DOHH2 (cell line): ENCODE data around the gene PRAMEF17.
"Not testable (repeated sequence)": the region's sequence is repeated elsewhere in the genome, so short reads cannot be mapped to it uniquely, and the experiment has no call there.

Experiments
- EZH2phosphoT487 ChIP-seq: fragments of 200-600 bp; sonication (generic); IDR thresholded peaks from 2 replicates; pipeline ENCODE4 v1.6.1; 2017; ENCODE audit warnings: borderline replicate concordance, mild to moderate bottlenecking, antibody characterized with exemption, low read length, moderate library complexity, mixed read lengths
- TF ChIP-seq, protein P1 (sequence below): fragments of 200-600 bp; sonication (generic); IDR thresholded peaks from one replicate; pipeline ENCODE4 v1.5.1; 2014; ENCODE audit warnings: antibody characterized with exemption, mild to moderate bottlenecking, low read depth, low read length; ENCODE audit not compliant: poor library complexity, severe bottlenecking

DNA sequence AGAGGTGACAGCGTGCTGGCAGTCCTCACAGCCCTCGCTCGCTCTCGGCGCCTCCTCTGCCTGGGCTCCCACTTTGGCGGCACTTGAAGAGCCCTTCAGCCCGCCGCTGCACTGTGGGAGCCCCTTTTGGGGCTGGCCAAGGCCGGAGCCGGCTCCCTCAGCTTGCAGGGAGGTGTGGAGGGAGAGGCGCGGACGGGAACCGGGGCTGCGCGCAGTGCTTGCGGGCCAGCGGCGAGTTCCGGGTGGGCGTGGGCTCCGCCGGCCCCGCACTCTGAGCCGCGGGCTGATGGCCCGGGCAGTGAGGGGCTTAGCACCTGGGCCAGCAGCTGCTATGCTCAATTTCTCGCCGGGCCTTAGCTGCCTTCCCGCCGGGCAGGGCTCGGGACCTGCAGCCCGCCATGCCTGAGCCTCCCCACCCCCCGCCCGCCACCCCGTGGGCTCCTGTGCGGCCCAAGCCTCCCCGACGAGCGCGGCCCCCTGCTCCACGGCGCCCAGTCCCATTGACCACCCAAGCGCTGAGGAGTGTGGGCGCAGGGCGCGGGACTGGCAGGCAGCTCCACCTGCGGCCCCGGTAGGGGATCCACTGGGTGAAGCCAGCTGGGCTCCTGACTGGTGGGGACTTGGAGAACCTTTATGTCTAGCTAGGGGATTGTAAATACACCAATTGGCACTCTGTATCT, 49.8 kb downstream of the PRAMEF17 start:
- TF ChIP-seq, protein P1, sequence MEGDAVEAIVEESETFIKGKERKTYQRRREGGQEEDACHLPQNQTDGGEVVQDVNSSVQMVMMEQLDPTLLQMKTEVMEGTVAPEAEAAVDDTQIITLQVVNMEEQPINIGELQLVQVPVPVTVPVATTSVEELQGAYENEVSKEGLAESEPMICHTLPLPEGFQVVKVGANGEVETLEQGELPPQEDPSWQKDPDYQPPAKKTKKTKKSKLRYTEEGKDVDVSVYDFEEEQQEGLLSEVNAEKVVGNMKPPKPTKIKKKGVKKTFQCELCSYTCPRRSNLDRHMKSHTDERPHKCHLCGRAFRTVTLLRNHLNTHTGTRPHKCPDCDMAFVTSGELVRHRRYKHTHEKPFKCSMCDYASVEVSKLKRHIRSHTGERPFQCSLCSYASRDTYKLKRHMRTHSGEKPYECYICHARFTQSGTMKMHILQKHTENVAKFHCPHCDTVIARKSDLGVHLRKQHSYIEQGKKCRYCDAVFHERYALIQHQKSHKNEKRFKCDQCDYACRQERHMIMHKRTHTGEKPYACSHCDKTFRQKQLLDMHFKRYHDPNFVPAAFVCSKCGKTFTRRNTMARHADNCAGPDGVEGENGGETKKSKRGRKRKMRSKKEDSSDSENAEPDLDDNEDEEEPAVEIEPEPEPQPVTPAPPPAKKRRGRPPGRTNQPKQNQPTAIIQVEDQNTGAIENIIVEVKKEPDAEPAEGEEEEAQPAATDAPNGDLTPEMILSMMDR: not testable (repeated sequence)
- not testable (repeated sequence) for TF ChIP-seq EZH2phosphoT487
